ENCODE results near the gene SFSWAP.

DNA sequence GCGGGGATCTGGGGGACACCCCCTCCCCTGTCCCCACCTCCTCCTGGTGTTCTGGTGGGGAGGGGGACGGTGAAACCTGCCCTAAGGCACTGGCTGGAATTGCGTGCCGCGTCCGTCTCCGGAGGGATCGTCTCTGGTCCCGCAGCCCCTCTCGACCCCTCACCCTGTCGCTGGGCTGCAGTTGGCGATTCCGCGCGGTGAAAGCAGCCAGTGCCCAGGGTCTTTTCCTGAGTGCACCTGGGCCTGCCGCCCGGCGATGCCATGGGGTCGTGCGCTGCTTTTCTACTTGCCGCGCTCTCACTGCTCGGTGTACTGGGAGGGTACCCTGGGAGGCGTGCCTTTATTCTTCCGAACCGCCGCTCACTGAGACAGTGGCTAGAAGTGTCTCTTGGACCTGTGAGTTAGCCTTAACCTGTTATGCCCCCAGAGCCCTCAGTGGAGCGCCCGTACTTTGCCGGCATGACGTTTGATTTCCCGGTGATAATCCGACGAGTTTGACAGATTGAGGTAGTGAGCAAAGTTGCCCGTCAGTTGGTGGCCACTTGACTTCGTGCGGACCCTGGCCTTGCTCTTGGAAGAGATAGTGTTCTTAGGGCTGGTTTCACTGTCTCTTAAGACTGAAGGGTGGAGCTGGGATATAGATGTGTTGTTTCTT lies 788 bp downstream of the SFSWAP start:
- TF ChIP-seq EZH2 (IDR thresholded peaks at IDR 0.05; ENCODE audit: insufficient read depth, poor library complexity, severe bottlenecking) (no peak), EZH2phosphoT487 (IDR thresholded peaks at IDR 0.05; ENCODE audit: insufficient read depth, low read depth) (no peak)

All from GM23248 (cell line).